Neural cell (in vitro differentiated cells): ENCODE results near the gene ITPRID2. TPM values are rescaled to one million over a fixed set of nuclear protein-coding genes. Genes with fewer than 3 reads are reported as not detected.

Experiments
- H2AFZ ChIP-seq: fragments of 200-600, 300-800 bp; sonication (generic), shearing (Covaris generic); 2 replicates; pipeline ENCODE4 v1.6.0; 2014; ENCODE audit warnings: low read depth, mild to moderate bottlenecking, antibody characterized with exemption, low read length, moderate library complexity
- H3F3A ChIP-seq: fragments of 200-600 bp; shearing (Covaris generic); 2 replicates; pipeline ENCODE4 v1.6.1; 2016; ENCODE audit warnings: mild to moderate bottlenecking, moderate library complexity, mixed read lengths, antibody characterized with exemption, low read length; ENCODE audit not compliant: insufficient read depth, poor library complexity, severe bottlenecking
- H3K27ac ChIP-seq: fragments of 200-600, 300-800 bp; sonication (generic), shearing (Covaris generic); 2 replicates; pipeline ENCODE4 v1.5.1; 2014; ENCODE audit warnings: mild to moderate bottlenecking, low read length, moderate library complexity
- H3K27me3 ChIP-seq: fragments of 300-800, 200-600 bp; sonication (generic), shearing (Covaris generic); 2 replicates; pipeline ENCODE4 v1.6.0; 2014; ENCODE audit warnings: mild to moderate bottlenecking, low read depth, low read length, moderate library complexity; ENCODE audit not compliant: insufficient read depth
- H3K36me3 ChIP-seq: fragments of 300-800, 200-600 bp; sonication (generic), shearing (Covaris generic); 2 replicates; pipeline ENCODE4 v1.5.1; 2014; ENCODE audit warnings: mild to moderate bottlenecking, antibody characterized with exemption, low read length, moderate library complexity; ENCODE audit not compliant: insufficient read depth
- H3K4me2 ChIP-seq: fragments of 300-800, 200-600 bp; sonication (generic), shearing (Covaris generic); 2 replicates; pipeline ENCODE4 v1.6.0; 2014; ENCODE audit warnings: mild to moderate bottlenecking, low read length
- H3K4me3 ChIP-seq: fragments of 300-800, 200-600 bp; sonication (generic), shearing (Covaris generic); 2 replicates; pipeline ENCODE4 v1.5.1; 2014; ENCODE audit warnings: mild to moderate bottlenecking, low read length, moderate library complexity
- H3K79me2 ChIP-seq: fragments of 200-600 bp; shearing (Covaris generic); replicated peaks from 2 replicates; pipeline ENCODE4 v1.6.0; 2014; ENCODE audit warnings: mild to moderate bottlenecking, low read length, moderate library complexity; ENCODE audit not compliant: insufficient read depth
- H3K9ac ChIP-seq: fragments of 300-800, 200-600 bp; sonication (generic), shearing (Covaris generic); 2 replicates; pipeline ENCODE4 v1.6.1; 2016; ENCODE audit warnings: mild to moderate bottlenecking, low read length, mixed read lengths
- H3K9me2 ChIP-seq: fragments of 200-600 bp; shearing (Covaris generic); 2 replicates; pipeline ENCODE4 v1.6.1; 2016; ENCODE audit warnings: mild to moderate bottlenecking, low read length, mixed read lengths; ENCODE audit not compliant: insufficient read depth
- H3K9me3 ChIP-seq: fragments of 200-600, 300-800 bp; sonication (generic), shearing (Covaris generic); 2 replicates; pipeline ENCODE4 v1.6.1; 2016; ENCODE audit warnings: mild to moderate bottlenecking, mixed run types, low read length, moderate library complexity, mixed read lengths
- H4K20me1 ChIP-seq: fragments of 200-600 bp; shearing (Covaris generic); 2 replicates; pipeline ENCODE4 v1.6.1; 2016; ENCODE audit warnings: mild to moderate bottlenecking, mixed run types; ENCODE audit not compliant: insufficient read depth
- CTCF ChIP-seq: fragments of 450-650 bp; IDR thresholded peaks from 2 replicates; pipeline ENCODE4 v1.5.1; 2014; ENCODE audit warnings: antibody characterized with exemption, mild to moderate bottlenecking, moderate library complexity; ENCODE audit not compliant: poor library complexity, severe bottlenecking
- EP300 ChIP-seq: fragments of 450-650 bp; conservative IDR thresholded peaks from 2 replicates; pipeline ENCODE4 v1.6.1; 2014; ENCODE audit warnings: antibody characterized with exemption, mild to moderate bottlenecking, moderate library complexity; ENCODE audit not compliant: poor library complexity, severe bottlenecking
- EZH2 ChIP-seq: fragments of 200-600, 300-800 bp; shearing (Covaris generic), sonication (generic); IDR thresholded peaks from 2 replicates; pipeline ENCODE4 v1.6.1; 2014; ENCODE audit warnings: antibody characterized with exemption, low read length, borderline replicate concordance, mild to moderate bottlenecking; ENCODE audit not compliant: insufficient read depth, poor library complexity, severe bottlenecking
- MXI1 ChIP-seq: fragments of 450-650 bp; conservative IDR thresholded peaks from 2 replicates; pipeline ENCODE4 v1.6.1; 2014; ENCODE audit warnings: antibody characterized with exemption, mild to moderate bottlenecking; ENCODE audit not compliant: poor library complexity, severe bottlenecking
- POLR2AphosphoS5 ChIP-seq: IDR thresholded peaks from 2 replicates; pipeline ENCODE4 v1.6.1; 2012
- RAD21 ChIP-seq: fragments of 450-650 bp; conservative IDR thresholded peaks from 2 replicates; pipeline ENCODE4 v1.6.1; 2014; ENCODE audit warnings: antibody characterized with exemption, mild to moderate bottlenecking, moderate library complexity
- REST ChIP-seq: IDR thresholded peaks from 2 replicates; pipeline ENCODE4 v1.6.1; 2012; ENCODE audit warnings: borderline replicate concordance
- SMC3 ChIP-seq: fragments of 450-650 bp; conservative IDR thresholded peaks from 2 replicates; pipeline ENCODE4 v1.6.1; 2014; ENCODE audit warnings: antibody characterized with exemption, mild to moderate bottlenecking, moderate library complexity; ENCODE audit not compliant: poor library complexity
- TAF1 ChIP-seq: IDR thresholded peaks from 2 replicates; pipeline ENCODE4 v1.6.1; 2012; ENCODE audit warnings: low read depth
- polyA plus RNA-seq: library from polyadenylated mRNA; depleted of rRNA; stranded (reverse); fragments of >200 nt; gene quantifications from 2 replicates; pipeline ENCODE4 v1.2.3, GENCODE V29; 2014

Gene ITPRID2
- polyA plus RNA-seq, 1 donor from 2014 or later, result 42.0 TPM

- no peaks in the 10 kb centered on the region for H3K36me3 ChIP-seq
- H3K79me2 ChIP-seq, result no peaks in the 10 kb centered on the region
- no peaks in the 10 kb centered on the region for H3K9me3 ChIP-seq
- no peak overlapping the region for H3K9ac ChIP-seq
- H3K27ac ChIP-seq, result no peak overlapping the region
- no peaks in the 10 kb centered on the region for H4K20me1 ChIP-seq
- H3K4me2 ChIP-seq, result no peak overlapping the region
- TF ChIP-seq EP300 (no peak), EZH2 (no peak), CTCF (no peak), SMC3 (no peak), MXI1 (no peak), POLR2AphosphoS5 (no peak), RAD21 (no peak), REST (no peak)
- no peaks in the 10 kb centered on the region for H3K27me3 ChIP-seq
- H3K4me3 ChIP-seq, result no peak overlapping the region
- no peak overlapping the region for H2AFZ ChIP-seq
- no peaks in the 10 kb centered on the region for H3F3A ChIP-seq
- no peaks in the 10 kb centered on the region for H3K9me2 ChIP-seq
Observed at GRCh38 chr2:181846399-181847197, 44.9 kb upstream of the ITPRID2 start.

GRCh38 chr2:181847198-181847556 is 44.4 kb upstream of the ITPRID2 start:
- Histone ChIP-seq H3K27me3 (no peaks in the 10 kb centered on the region), H3F3A (no peaks in the 10 kb centered on the region), H3K9ac (no peak overlapping the region), H3K9me3 (no peaks in the 10 kb centered on the region), H3K27ac (no peak overlapping the region), H3K36me3 (no peaks in the 10 kb centered on the region), H3K4me3 (no peak overlapping the region), H3K4me2 (no peak overlapping the region), H3K9me2 (no peaks in the 10 kb centered on the region), H2AFZ (no peak overlapping the region), H4K20me1 (no peaks in the 10 kb centered on the region), H3K79me2 (no peaks in the 10 kb centered on the region)
- no peak for TF ChIP-seq EP300
- no peak for TF ChIP-seq TAF1
- no peak for TF ChIP-seq EZH2
- TF ChIP-seq RAD21, result no peak
- no peak for TF ChIP-seq POLR2AphosphoS5
- TF ChIP-seq CTCF, result no peak
